ENCODE results near the gene SNRNP25.
A peak's percentile ranks its signal among the peaks of the same experiment; 100 is the strongest.

The SNRNP25 gene

GRCh38 chr16:74051-74746, 20.6 kb downstream of the SNRNP25 start:
- H3K27me3 Mint-ChIP-seq, result peaks cover 7% of the 10 kb centered on the region
- H3K36me3 Mint-ChIP-seq, result no peaks in the 10 kb centered on the region
- no peak overlapping the region for H3K27ac Mint-ChIP-seq
- ATAC-seq (ENCODE audit: low read depth) (no peak), DNase-seq (ENCODE audit: low spot score in 2 of 2) (no peak)
- H3K4me3 Mint-ChIP-seq, result no peak overlapping the region
- peaks cover 19% of the 10 kb centered on the region for H3K4me1 Mint-ChIP-seq
- no peaks in the 10 kb centered on the region for H3K9me3 Mint-ChIP-seq

- H3K27ac Mint-ChIP-seq, result no peak overlapping the region
- H3K4me3 Mint-ChIP-seq, result no peak overlapping the region
- H3K36me3 Mint-ChIP-seq, result no peaks in the 10 kb centered on the region
- H3K4me1 Mint-ChIP-seq, result peaks cover 22% of the 10 kb centered on the region
- H3K9me3 Mint-ChIP-seq, result no peaks in the 10 kb centered on the region
- peaks cover 7% of the 10 kb centered on the region for H3K27me3 Mint-ChIP-seq
- no peak for ATAC-seq (ENCODE audit: low read depth)
- no peak for DNase-seq (ENCODE audit: low spot score in 2 of 2)
Observed at GRCh38 chr16:74747-75334, 21.2 kb downstream of the SNRNP25 start.

GRCh38 chr16:75580-76501, 22.2 kb downstream of the SNRNP25 start:
- H3K9me3 Mint-ChIP-seq, result no peaks in the 10 kb centered on the region
- no peak overlapping the region for H3K4me3 Mint-ChIP-seq
- peaks cover 24% of the 10 kb centered on the region for H3K4me1 Mint-ChIP-seq
- ATAC-seq (ENCODE audit: low read depth) (no peak), DNase-seq (ENCODE audit: low spot score in 2 of 2) (no peak)
- H3K27me3 Mint-ChIP-seq, result peaks cover 7% of the 10 kb centered on the region
- H3K27ac Mint-ChIP-seq, result no peak overlapping the region
- no peaks in the 10 kb centered on the region for H3K36me3 Mint-ChIP-seq

GRCh38 chr16:76535-77272, 23.1 kb downstream of the SNRNP25 start:
- ATAC-seq (ENCODE audit: low read depth) (no peak), DNase-seq (ENCODE audit: low spot score in 2 of 2) (no peak)
- Mint-ChIP-seq H3K4me1 (peaks cover 27% of the 10 kb centered on the region), H3K9me3 (no peaks in the 10 kb centered on the region), H3K36me3 (peaks cover 2% of the 10 kb centered on the region), H3K4me3 (peak overlapping the region; percentile 79), H3K27ac (peak overlapping the region; percentile 38), H3K27me3 (peaks cover 7% of the 10 kb centered on the region)

- H3K36me3 Mint-ChIP-seq, result peaks cover 2% of the 10 kb centered on the region
- H3K9me3 Mint-ChIP-seq, result no peaks in the 10 kb centered on the region
- H3K4me1 Mint-ChIP-seq, result peaks cover 27% of the 10 kb centered on the region
- peak overlapping the region; percentile 79 for H3K4me3 Mint-ChIP-seq
- no peak overlapping the region for H3K27ac Mint-ChIP-seq
- peak; percentile 19 to 44 for DNase-seq (ENCODE audit: low spot score in 2 of 2)
- peak; percentile 35 for ATAC-seq (ENCODE audit: low read depth)
- peaks cover 7% of the 10 kb centered on the region for H3K27me3 Mint-ChIP-seq
Observed at GRCh38 chr16:77273-77806, 23.7 kb downstream of the SNRNP25 start.

- peak; percentile 77 to 80 for DNase-seq (ENCODE audit: low spot score in 2 of 2)
- no peaks in the 10 kb centered on the region for H3K9me3 Mint-ChIP-seq
- H3K27ac Mint-ChIP-seq, result peak within 1 kb of the TSS; percentile 87
- peaks cover 6% of the 10 kb centered on the region for H3K27me3 Mint-ChIP-seq
- peaks cover 25% of the 10 kb centered on the region for H3K4me1 Mint-ChIP-seq
- peak; percentile 86 for ATAC-seq (ENCODE audit: low read depth)
- peak within 1 kb of the TSS; percentile 89 for H3K4me3 Mint-ChIP-seq
- peaks cover 4% of the 10 kb centered on the region for H3K36me3 Mint-ChIP-seq
Observed at GRCh38 chr16:77807-78443, 24.3 kb downstream of the SNRNP25 start, which contains the start of gene MPG. Gene MPG (plus strand): TSS chr16:78225. CDS start chr16:78310, 85 bp downstream.

GRCh38 chr16:78444-79150, 25.0 kb downstream of the SNRNP25 start:
- no peaks in the 10 kb centered on the region for H3K9me3 Mint-ChIP-seq
- H3K36me3 Mint-ChIP-seq, result peaks cover 8% of the 10 kb centered on the region
- DNase-seq (ENCODE audit: low spot score in 2 of 2) (no peak), ATAC-seq (ENCODE audit: low read depth) (peak; percentile 21)
- H3K27ac Mint-ChIP-seq, result peak overlapping the region; percentile 87
- H3K4me1 Mint-ChIP-seq, result peaks cover 24% of the 10 kb centered on the region
- H3K4me3 Mint-ChIP-seq, result peak overlapping the region; percentile 89
- peaks cover 4% of the 10 kb centered on the region for H3K27me3 Mint-ChIP-seq

GRCh38 chr16:79151-80054, 25.8 kb downstream of the SNRNP25 start:
- H3K4me1 Mint-ChIP-seq, result peaks cover 29% of the 10 kb centered on the region
- no peak for ATAC-seq (ENCODE audit: low read depth)

GRCh38 chr16:83060-83603, 29.5 kb downstream of the SNRNP25 start:
- ATAC-seq (ENCODE audit: low read depth) (no peak), DNase-seq (ENCODE audit: low spot score in 2 of 2) (no peak)
- Mint-ChIP-seq H3K9me3 (no peaks in the 10 kb centered on the region), H3K4me1 (peaks cover 28% of the 10 kb centered on the region), H3K27me3 (no peaks in the 10 kb centered on the region), H3K4me3 (no peak overlapping the region), H3K36me3 (peaks cover 17% of the 10 kb centered on the region), H3K27ac (peak overlapping the region; percentile 83)

More at GRCh38 chr16:79151-80054, 25.8 kb downstream of the SNRNP25 start:
- no peaks in the 10 kb centered on the region for H3K9me3 Mint-ChIP-seq
- H3K27ac Mint-ChIP-seq, result no peak overlapping the region
- peaks cover 11% of the 10 kb centered on the region for H3K36me3 Mint-ChIP-seq
- H3K4me3 Mint-ChIP-seq, result peak overlapping the region; percentile 89
- peaks cover 1% of the 10 kb centered on the region for H3K27me3 Mint-ChIP-seq
- DNase-seq (ENCODE audit: low spot score in 2 of 2), result no peak

- Mint-ChIP-seq H3K4me3 (peak overlapping the region; percentile 31), H3K4me1 (peaks cover 23% of the 10 kb centered on the region), H3K27ac (peak overlapping the region; percentile 83), H3K36me3 (peaks cover 17% of the 10 kb centered on the region), H3K27me3 (no peaks in the 10 kb centered on the region), H3K9me3 (no peaks in the 10 kb centered on the region)
- ATAC-seq (ENCODE audit: low read depth), result no peak
- DNase-seq (ENCODE audit: low spot score in 2 of 2), result no peak
Observed at GRCh38 chr16:83781-84615, 30.4 kb downstream of the SNRNP25 start.

All from memory B cell (primary cell).